ENCODE data around the gene ADNP. TPM values are rescaled to one million over a fixed set of nuclear protein-coding genes. Genes with fewer than 3 reads are reported as not detected.

Gene ADNP
- total RNA-seq, 2 experiments from 2014 or later: 51.5 to 94.9 TPM

DNA sequence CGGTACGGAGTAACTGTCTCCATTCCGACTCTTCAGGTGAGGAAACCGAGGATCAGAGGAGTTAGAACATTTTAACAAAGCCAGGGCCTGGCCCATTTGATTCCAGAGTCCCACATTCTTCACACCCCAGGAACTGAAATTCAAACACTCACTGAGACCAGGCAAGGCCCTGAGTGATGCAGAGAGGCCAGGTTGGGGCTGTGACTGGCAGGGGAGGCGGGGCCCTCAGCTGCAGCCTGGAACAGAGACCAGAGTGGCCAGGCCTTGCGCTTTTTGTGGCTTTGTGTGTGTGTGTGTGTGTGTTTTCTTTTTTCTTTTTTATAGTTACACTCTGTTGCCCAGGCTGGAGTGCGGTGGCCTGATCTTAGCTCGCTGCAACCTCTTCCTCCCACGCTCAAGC is 79.2 kb downstream of the ADNP start:
- DNase-seq (ENCODE audit: low spot score): no peak
- no peak for TF ChIP-seq EZH2phosphoT487 (IDR thresholded peaks at IDR 0.05; ENCODE audit: borderline replicate concordance, low read depth, low read length)
- TF ChIP-seq, protein P1, sequence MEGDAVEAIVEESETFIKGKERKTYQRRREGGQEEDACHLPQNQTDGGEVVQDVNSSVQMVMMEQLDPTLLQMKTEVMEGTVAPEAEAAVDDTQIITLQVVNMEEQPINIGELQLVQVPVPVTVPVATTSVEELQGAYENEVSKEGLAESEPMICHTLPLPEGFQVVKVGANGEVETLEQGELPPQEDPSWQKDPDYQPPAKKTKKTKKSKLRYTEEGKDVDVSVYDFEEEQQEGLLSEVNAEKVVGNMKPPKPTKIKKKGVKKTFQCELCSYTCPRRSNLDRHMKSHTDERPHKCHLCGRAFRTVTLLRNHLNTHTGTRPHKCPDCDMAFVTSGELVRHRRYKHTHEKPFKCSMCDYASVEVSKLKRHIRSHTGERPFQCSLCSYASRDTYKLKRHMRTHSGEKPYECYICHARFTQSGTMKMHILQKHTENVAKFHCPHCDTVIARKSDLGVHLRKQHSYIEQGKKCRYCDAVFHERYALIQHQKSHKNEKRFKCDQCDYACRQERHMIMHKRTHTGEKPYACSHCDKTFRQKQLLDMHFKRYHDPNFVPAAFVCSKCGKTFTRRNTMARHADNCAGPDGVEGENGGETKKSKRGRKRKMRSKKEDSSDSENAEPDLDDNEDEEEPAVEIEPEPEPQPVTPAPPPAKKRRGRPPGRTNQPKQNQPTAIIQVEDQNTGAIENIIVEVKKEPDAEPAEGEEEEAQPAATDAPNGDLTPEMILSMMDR (conservative IDR thresholded peaks at IDR 0.05; ENCODE audit: low read length): no peak
- intact Hi-C loops (cut with micrococcal nuclease; ENCODE audit: unreplicated experiment): no loop called here
- Histone ChIP-seq H3K9me2 (ENCODE audit: insufficient read depth, low read length) (no peaks in the 10 kb centered on the region), H4K20me1 (ENCODE audit: insufficient read depth, low read length) (no peaks in the 10 kb centered on the region), H3K4me3 (ENCODE audit: low read depth, low read length, poor library complexity, severe bottlenecking) (no peak overlapping the region), H3K4me1 (ENCODE audit: insufficient read depth, low read length, poor library complexity, severe bottlenecking) (peaks cover 50% of the 10 kb centered on the region), H3K27ac (ENCODE audit: low read depth, low read length, poor library complexity, severe bottlenecking) (peak overlapping the region; percentile 77), H2AFZ (ENCODE audit: low read length) (no peak overlapping the region), H3K9me3 (ENCODE audit: low read length) (no peaks in the 10 kb centered on the region), H3K79me2 (ENCODE audit: insufficient read depth, low read depth, low read length) (peaks cover 25% of the 10 kb centered on the region; the same call in 1 of the 2 replicates), H3K4me2 (ENCODE audit: low read length) (no peak overlapping the region), H3K36me3 (ENCODE audit: insufficient read depth, low read length) (peaks cover 86% of the 10 kb centered on the region)
- ChIA-PET POLR2A (no interaction called here), CTCF (ENCODE audit: unreplicated experiment) (no interaction called here)
- no TSS peak for BruUV-seq (replicated peaks)

DNA sequence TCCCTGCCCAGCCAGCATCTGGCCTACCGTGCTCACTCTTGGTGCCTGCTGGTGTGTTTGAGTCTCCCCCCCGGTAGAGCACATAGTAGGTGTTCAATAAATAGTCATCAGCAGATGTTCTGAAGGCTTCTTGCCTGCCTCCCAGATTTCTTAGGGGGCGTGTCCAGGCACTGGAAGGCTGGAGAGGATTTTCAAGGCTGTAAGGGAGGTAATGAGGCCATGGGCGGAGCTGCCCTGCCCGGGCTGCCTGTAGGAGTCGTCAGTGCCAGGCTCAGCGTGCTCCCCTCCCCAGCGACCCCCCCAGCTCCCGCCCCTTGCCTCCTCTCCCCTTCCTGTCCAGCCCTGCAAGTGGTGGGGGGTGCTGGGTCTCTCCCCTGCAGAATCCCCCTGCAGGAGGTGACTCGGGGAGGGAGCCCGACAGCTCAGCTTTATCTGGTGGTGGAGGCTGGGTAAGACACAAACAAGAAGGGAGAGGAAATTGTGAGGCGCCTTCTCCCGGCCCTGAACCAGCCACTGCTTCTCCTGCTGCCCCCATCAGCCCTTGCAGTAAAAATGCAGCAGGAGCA is 80.4 kb downstream of the ADNP start:
- Histone ChIP-seq H3K27ac (ENCODE audit: low read depth, low read length, poor library complexity, severe bottlenecking) (peak overlapping the region; percentile 77), H2AFZ (ENCODE audit: low read length) (no peak overlapping the region), H3K4me3 (ENCODE audit: low read depth, low read length, poor library complexity, severe bottlenecking) (peak overlapping the region; percentile 13), H3K9me2 (ENCODE audit: insufficient read depth, low read length) (no peaks in the 10 kb centered on the region), H3K4me1 (ENCODE audit: insufficient read depth, low read length, poor library complexity, severe bottlenecking) (peaks cover 50% of the 10 kb centered on the region), H4K20me1 (ENCODE audit: insufficient read depth, low read length) (no peaks in the 10 kb centered on the region), H3K36me3 (ENCODE audit: insufficient read depth, low read length) (peaks cover 80% of the 10 kb centered on the region), H3K9me3 (ENCODE audit: low read length) (no peaks in the 10 kb centered on the region), H3K4me2 (ENCODE audit: low read length) (peak overlapping the region; percentile 61), H3K79me2 (ENCODE audit: insufficient read depth, low read depth, low read length) (peaks cover 25% of the 10 kb centered on the region; the same call in 1 of the 2 replicates)
- TF ChIP-seq EZH2phosphoT487 (IDR thresholded peaks at IDR 0.05; ENCODE audit: borderline replicate concordance, low read depth, low read length): no peak
- TF ChIP-seq, protein P1 (conservative IDR thresholded peaks at IDR 0.05; ENCODE audit: low read length): peak; percentile 48
- POLR2A ChIA-PET: interaction anchor here (0.7 kb wide), 1 partner anchor 30 kb away, joined by 4 read pairs; no protein-coding TSS in a partner anchor
- peak; percentile 51 for DNase-seq (ENCODE audit: low spot score)
- CTCF ChIA-PET (ENCODE audit: unreplicated experiment): interaction anchor here (0.6 kb wide), 1 partner anchor 33 kb away, joined by 7 read pairs; no protein-coding TSS in a partner anchor
- no TSS peak for BruUV-seq (replicated peaks)
- intact Hi-C loops (cut with micrococcal nuclease; ENCODE audit: unreplicated experiment): loop anchor here (2.0 kb wide), 1 partner anchor 56 kb away; the partner anchor contains the start of gene BCAS4
